ENCODE results near the gene SPAST.

- TF ChIP-seq CTCF (IDR thresholded peaks at IDR 0.05) (no peak), POLR2A (IDR thresholded peaks at IDR 0.05) (no peak)
Measured at GRCh38 chr2:32128636-32129035, 65.3 kb downstream of the SPAST start.

Measured in Peyer's patch (tissue), 4 donors.